GM19397 (cell line): ENCODE measurements around the gene WFDC12.

Experiments
- ATAC-seq: cut with Tn5 transposase; IDR thresholded peaks from one replicate; pipeline ENCODE4 v1.9.1; 2021; ENCODE audit warnings: mild to moderate bottlenecking, moderate library complexity; ENCODE audit not compliant: unreplicated experiment

WFDC12 gene

DNA sequence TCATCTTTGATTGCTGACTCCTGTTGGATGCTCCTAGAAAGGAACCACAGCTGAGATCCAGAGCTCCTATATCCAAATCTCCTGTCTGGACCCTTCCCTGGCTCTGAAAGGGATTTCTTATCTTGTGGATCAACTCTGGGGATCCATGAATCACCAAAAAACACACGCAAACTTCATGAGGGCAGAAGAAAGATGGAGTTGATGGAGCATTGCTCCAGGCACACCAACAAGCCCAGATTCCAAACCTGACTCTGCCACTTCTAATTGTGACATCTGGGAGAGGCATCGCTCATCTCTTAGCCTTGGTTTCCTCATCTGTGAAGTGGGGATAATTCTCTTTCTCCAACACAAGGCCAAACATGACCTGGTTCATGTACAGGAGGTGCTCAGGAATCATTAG, 30.1 kb downstream of the WFDC12 start:
- no peak for ATAC-seq

DNA sequence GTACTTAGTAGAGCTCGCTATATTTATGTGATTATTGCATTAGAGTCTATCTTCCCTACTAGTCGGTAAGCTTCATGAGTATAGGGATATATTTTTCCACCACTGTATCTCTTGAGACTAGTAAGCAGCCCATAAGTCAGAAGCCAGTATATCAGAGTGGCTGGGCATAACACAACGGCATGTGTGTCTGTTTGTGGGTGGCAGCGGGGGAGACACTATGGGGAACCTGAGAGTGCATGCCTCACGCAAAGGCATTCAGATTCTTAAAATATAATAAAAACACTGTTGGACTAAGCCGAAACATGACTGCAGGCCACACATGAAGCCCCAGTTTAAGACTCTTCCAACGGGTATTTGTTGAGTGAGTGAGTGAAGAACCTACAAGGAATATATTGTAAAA, 31.4 kb downstream of the WFDC12 start:
- ATAC-seq: no peak

DNA sequence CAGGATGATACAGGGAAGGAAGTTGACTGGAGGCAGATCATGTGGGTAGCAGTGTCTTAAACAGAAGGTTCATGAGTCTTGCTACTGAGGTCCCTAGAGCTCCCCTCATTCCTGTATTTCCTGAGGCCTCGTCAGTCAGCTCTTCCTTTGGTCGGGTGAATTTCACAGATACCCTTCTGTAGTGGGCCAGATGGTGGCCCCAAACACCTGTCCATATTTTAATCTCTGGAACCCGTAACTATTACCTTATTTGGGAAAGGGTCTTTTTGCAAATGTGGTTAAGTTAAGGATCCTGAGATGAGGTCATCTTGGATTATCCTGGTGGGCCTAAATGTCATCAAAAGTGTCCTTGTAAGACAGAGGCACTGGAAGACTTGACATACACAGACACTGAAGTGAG, 32.9 kb downstream of the WFDC12 start:
- no peak for ATAC-seq

DNA sequence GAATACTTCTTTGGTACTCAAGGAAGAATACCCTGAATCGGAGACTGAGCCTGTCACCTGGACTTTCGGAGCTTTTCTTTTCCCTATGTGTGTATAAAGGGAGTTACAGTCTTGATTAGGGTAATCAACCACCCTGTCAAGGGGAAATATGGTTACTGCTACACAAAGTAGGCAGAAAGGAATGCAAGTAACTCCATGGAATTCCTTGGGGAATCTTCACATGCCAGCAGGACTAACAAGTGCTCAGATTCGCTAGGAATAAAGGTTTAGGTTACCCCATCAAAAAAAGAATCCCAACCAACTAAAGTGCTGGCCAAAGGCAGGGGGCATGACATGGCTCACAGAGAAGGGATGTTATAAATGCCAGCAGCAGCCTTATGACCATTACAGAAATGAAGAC, 33.8 kb downstream of the WFDC12 start:
- no peak for ATAC-seq

DNA sequence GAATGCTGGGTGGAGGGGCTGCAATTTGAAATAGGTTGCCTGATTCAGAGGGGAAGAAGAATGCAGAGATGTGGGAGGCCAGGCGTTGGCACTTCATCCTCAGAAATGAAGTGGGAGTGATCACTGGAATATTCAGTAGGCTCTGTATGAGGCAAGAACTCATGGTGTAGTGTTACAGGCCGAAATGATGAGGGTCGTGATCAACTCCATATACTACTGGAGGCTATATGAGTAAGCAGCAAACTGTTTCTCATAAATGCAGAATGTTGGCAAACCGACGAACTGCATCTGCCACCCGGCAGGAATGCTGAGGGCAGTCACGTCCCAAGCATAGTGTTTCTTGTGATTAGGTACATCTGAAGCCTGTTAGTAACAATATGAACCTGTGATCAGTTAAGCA, 36.0 kb downstream of the WFDC12 start:
- ATAC-seq: no peak

DNA sequence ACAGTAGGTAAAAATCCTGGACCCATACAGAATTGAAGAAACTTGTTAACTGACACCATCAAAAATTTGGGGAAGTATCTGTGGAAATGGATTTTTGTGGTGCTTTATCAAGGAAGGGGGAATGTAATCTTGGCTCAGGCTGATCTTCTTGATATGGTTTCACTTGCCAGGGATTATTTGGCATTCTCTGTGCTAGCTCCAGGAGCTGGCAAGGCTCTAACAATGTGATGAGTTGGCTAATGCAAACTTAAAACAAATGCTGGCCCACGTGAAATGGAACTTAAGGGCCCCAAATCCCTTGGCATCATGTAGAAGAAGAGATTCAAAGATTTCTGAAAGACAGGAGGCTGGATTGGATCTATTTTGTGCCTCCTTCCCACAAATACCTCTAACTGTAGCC, 36.5 kb downstream of the WFDC12 start:
- ATAC-seq: no peak

DNA sequence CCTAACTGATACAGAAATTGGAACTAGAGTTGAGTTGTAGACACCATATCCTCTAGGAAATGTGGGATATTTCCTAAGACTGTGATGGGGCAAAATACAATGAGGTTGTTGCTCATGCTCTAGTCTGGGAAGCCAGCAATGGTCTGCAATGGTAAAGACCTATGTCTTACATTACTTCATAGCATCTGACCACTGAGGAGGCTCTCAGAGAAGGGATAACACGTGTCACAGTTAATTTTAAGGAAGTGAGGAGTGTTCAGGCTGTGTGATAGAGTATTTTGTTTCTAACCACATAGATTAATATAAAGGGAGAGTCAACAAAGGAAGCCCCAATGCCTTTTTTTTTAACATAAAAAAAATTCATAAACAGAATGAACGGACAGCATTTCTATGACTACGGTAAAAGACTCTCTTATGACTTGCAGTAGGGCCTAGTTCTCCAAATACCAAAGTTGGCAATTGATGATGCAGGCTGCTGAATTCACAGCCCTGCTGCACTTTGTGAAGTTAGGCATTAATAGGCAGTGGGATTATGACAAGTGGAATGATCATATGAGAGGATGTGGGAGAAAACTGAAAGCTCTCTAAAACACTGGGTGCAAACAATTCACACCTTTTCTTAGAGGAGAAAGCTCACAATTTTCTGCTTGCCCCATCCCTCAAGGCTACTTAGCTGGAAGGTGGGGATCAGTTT, 37.0 kb downstream of the WFDC12 start:
- ATAC-seq: no peak

DNA sequence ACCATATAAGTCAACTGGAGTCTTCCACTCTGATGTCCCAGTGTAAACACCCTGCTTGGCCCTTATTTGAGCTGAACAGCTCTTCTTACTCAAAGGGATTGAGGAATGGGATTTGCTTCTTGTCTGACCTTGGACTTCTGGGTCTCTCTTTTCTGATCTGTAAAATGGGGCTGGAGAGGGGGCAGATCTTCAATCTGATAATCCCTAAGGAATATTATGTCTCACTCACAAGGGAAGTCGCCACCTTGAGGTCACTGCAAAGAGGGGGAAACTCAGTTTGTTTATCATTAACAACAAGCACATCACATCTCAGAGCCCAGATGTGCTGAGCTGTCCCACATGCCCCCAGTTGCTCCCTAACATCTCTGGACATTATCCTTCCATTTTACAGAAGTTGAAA, 38.4 kb downstream of the WFDC12 start:
- ATAC-seq: no peak

DNA sequence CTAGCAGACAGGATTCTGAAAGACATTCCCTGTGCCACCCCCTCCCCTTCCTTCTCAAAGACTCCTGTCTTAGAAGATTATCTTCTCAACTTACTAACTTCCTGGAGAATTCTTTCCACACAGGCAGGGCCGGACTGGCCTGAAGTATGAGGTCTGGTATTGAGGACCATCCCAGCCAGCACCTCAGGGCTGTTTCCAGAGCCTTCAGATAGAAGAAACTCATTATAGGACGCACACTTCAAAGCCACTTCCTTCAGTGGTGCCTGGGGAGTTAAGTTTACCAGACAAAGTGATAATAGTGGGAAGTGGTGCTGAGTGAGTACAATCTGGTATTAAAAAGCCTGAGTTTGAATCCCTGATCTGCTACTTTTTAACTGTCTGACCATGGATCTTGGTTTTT, 39.0 kb downstream of the WFDC12 start:
- ATAC-seq: no peak

DNA sequence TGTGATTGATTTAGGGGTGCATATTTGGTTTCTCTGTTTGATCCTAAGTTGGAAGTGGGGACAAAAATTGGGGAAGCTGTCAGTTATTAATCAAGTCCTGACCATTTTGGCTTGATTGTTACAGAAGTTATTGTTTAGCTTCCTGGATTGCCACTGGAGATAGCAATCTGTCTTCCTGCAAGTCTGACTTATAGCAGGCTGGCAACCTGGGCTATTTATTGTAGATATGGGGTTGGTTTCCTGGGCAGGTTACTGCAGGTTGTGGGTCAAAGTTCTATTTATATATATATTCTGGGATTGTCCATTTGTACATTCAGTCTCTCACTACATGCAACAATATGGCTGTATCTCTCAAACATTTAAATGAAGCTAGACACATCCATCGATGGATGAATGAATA, 41.1 kb downstream of the WFDC12 start:
- no peak for ATAC-seq

DNA sequence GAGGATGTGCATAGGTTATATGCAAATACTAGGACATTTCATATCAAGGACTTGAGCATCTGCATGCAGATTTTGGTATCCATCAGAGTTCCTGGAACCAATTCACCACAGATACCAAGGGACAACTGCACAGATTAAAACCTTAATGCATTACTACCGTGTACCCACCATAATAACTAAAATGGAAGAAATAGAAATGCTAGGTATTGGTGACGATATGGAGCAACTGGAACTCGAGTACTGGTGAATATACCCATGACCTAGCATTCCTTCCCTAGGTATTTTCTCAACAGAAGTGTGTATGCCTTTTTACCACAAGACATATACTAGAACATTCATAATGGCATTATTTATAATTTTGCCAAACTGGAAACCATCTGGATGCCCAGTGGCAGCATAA, 41.8 kb downstream of the WFDC12 start:
- no peak for ATAC-seq

DNA sequence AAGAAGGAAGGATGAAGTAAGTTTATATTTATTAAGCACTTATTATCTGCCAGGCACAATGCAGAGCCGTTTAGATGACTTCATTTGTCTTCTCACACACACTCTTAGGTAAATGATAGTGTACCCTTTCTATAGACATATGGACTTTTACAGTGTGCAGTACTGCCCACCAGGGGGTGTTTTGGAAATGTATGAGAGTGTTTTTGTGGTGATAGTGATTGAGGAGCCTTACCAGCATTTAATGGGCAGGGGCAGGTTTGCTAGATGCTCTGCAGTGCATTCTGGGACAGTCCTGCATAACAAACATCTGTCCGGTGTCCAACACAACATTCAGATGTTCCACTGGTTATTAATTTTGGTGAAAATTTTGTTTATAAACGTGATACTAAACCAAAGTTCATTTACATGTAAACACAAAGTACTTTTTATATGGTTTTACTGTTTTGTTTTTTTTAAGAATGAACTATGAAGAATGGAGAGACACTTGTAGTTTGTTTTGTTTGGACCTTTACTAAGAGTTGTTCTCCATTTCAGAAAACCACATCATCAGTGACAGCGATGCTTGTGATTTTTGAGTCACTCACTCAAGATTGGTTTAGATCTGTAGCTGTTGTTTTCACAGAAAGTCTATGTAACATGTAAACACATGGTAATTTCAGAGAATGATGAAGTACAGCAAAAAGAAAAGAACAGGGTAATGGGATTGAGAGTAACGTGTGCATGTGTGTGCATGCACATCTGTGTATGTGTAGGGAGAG, 43.2 kb downstream of the WFDC12 start:
- no peak for ATAC-seq

DNA sequence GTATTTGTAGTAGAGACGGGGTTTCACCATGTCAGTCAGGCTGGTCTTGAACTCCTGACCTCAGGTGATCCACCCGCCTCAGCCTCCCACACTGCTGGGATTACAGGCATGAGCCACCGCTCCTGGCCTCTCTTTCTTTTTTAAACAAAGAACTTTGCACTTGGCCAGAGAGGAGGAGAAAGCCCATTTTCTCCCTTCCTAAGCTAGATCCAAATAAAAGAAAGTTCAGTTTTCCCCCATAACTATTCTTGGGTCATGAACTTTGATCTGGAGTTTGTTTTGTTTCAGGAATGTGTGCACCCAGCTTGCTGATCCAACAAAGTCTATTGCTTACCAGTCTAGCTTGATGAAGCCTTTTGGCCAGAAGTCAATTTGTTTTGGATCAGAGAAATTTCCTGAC, 46.7 kb downstream of the WFDC12 start:
- no peak for ATAC-seq
